Ishikawa (cell line): ENCODE data around the gene TBC1D19.

ENCODE experiments used
- EP300 ChIP-seq: IDR thresholded peaks from 2 replicates; pipeline ENCODE4 v1.6.1; 2012; ENCODE audit warnings: borderline replicate concordance
- TAF1 ChIP-seq: IDR thresholded peaks from 2 replicates; pipeline ENCODE4 v1.6.1; 2012; ENCODE audit warnings: low read depth, mild to moderate bottlenecking

DNA sequence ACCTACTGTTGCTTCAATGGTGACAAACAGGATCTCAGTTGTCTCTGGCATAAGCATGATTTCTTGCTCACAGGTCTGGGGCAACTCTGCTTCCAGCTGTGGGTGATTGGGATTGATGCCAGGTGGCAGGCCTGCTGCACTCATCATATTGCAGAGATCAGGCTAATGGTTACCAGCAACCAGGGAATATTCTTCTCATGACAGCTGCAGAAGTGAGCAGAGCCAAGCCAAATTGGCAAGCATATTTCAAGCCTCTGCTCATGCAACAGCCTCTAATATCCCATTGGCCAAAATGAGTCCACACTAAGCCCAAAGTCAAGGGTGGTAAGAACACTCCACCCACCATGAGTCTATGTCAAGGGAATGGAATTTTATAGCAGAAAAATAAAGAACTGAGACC is 26.7 kb upstream of the TBC1D19 start:
- TF ChIP-seq TAF1 (no peak), EP300 (no peak; the same call in 1 of the 2 replicates)
